ENCODE data around the gene CALN1.

Gene CALN1

GRCh38 chr7:71912476-71912875 is 499.7 kb downstream of the CALN1 start (continued):
- TF ChIP-seq PRDM6 (tag by site-specific recombination; IDR thresholded peaks at IDR 0.05) (no peak), HIC1 (tag by site-specific recombination; IDR thresholded peaks at IDR 0.05) (no peak)

GRCh38 chr7:71911051-71911450 is 501.1 kb downstream of the CALN1 start:
- CTCF ChIA-PET, result no interaction called here
- TF ChIP-seq ZNF664 (tag by site-specific recombination; IDR thresholded peaks at IDR 0.05), result no peak
- TF ChIP-seq ZSCAN16 (tag by site-specific recombination; IDR thresholded peaks at IDR 0.05), result no peak
- TF ChIP-seq ZNF837 (tag by site-specific recombination; IDR thresholded peaks at IDR 0.05), result no peak
- TF ChIP-seq GLIS2 (tag by site-specific recombination; IDR thresholded peaks at IDR 0.05), result no peak
- no peak for TF ChIP-seq ZNF645 (tag by site-specific recombination; IDR thresholded peaks at IDR 0.05)
- TF ChIP-seq ZNF843 (tag by site-specific recombination; IDR thresholded peaks at IDR 0.05), result no peak
- TF ChIP-seq ZNF621 (tag by site-specific recombination; IDR thresholded peaks at IDR 0.05), result no peak
- TF ChIP-seq ZNF433 (tag by site-specific recombination; IDR thresholded peaks at IDR 0.05; ENCODE audit: low read depth), result no peak
- no peak for TF ChIP-seq ZNF121 (tag by site-specific recombination; IDR thresholded peaks at IDR 0.05)
- no peak for TF ChIP-seq ZFP37 (tag by site-specific recombination; IDR thresholded peaks at IDR 0.05)
- no peak for TF ChIP-seq ZNF184 (tag by site-specific recombination; IDR thresholded peaks at IDR 0.05)
- no peak for TF ChIP-seq MYNN (tag by site-specific recombination; IDR thresholded peaks at IDR 0.05; ENCODE audit: borderline replicate concordance)
- Histone ChIP-seq H3K27ac (ENCODE audit: extremely low read depth, low read depth, low read length) (no peak overlapping the region), H3K4me1 (ENCODE audit: control insufficient read depth, insufficient read depth, low read length) (no peaks in the 10 kb centered on the region), H3K4me3 (ENCODE audit: low read depth, low read length) (no peak overlapping the region), H3K36me3 (ENCODE audit: control insufficient read depth in 2 of 2, insufficient read depth in 1 of 2, low read length in 2 of 2) (no peaks in the 10 kb centered on the region), H3K9me3 (ENCODE audit: control insufficient read depth, insufficient read depth, low read depth, low read length) (no peaks in the 10 kb centered on the region)
- POLR2A ChIA-PET, result no interaction called here

- H3K9me3 ChIP-seq (ENCODE audit: control insufficient read depth, insufficient read depth, low read depth, low read length), result no peaks in the 10 kb centered on the region
- no peak overlapping the region for H3K27ac ChIP-seq (ENCODE audit: extremely low read depth, low read depth, low read length)
- ChIA-PET CTCF (no interaction called here), POLR2A (no interaction called here)
- no peaks in the 10 kb centered on the region for H3K4me1 ChIP-seq (ENCODE audit: control insufficient read depth, insufficient read depth, low read length)
- no peak overlapping the region for H3K4me3 ChIP-seq (ENCODE audit: low read depth, low read length)
- no peaks in the 10 kb centered on the region for H3K36me3 ChIP-seq (ENCODE audit: control insufficient read depth in 2 of 2, insufficient read depth in 1 of 2, low read length in 2 of 2)
- no peak for TF ChIP-seq ZNF555 (tag by site-specific recombination; conservative IDR thresholded peaks at IDR 0.05)
- no peak for TF ChIP-seq ZBTB26 (tag by site-specific recombination; optimal IDR thresholded peaks at IDR 0.05)
- no peak for TF ChIP-seq CTCF (tag by site-specific recombination; IDR thresholded peaks at IDR 0.05)
- no peak for TF ChIP-seq ZNF48 (tag by site-specific recombination; IDR thresholded peaks at IDR 0.05)
- TF ChIP-seq SETDB1 (IDR thresholded peaks at IDR 0.05; ENCODE audit: insufficient read length, low read length), result no peak
- no peak for TF ChIP-seq TRIM28 (IDR thresholded peaks at IDR 0.05; ENCODE audit: borderline replicate concordance, low read length)
- TF ChIP-seq ZNF112 (tag by site-specific recombination; IDR thresholded peaks at IDR 0.05), result no peak
- no peak for TF ChIP-seq ZNF274 (IDR thresholded peaks at IDR 0.05; ENCODE audit: low read length)
- no peak for TF ChIP-seq ZNF274 (tag by site-specific recombination; IDR thresholded peaks at IDR 0.05; ENCODE audit: borderline replicate concordance)
- no peak for TF ChIP-seq ZNF169 (tag by site-specific recombination; IDR thresholded peaks at IDR 0.05)
- TF ChIP-seq ZSCAN5A (tag by site-specific recombination; IDR thresholded peaks at IDR 0.05), result no peak
Measured at GRCh38 chr7:71905821-71906220, 506.3 kb downstream of the CALN1 start.
